ENCODE measurements around the gene APOL2.

Gene APOL2

GRCh38 chr22:36180928-36181327, 58.4 kb downstream of the APOL2 start:
- H2BK5ac ChIP-seq (ENCODE audit: low read length), result peak overlapping the region; percentile 33
- peak overlapping the region; percentile 88 for H4K5ac ChIP-seq (ENCODE audit: low read length)
- no peak overlapping the region for H3K4me3 ChIP-seq (ENCODE audit: low read length)
- H3K4me1 ChIP-seq (ENCODE audit: control insufficient read depth, low read depth, low read length), result no peaks in the 10 kb centered on the region
- DNase-seq, result no peak
- no peaks in the 10 kb centered on the region for H3K27me3 ChIP-seq (ENCODE audit: insufficient read depth, low read length, poor library complexity)
- no peak overlapping the region for H3K4me2 ChIP-seq (ENCODE audit: low read length)
- no CpG with 5 or more reads among the region's 6 CpGs for WGBS (ENCODE audit: extremely low coverage, insufficient coverage, low lambda C conversion rate)
- H3K9ac ChIP-seq (ENCODE audit: low read length), result no peak overlapping the region
- H4K8ac ChIP-seq (ENCODE audit: low read depth, low read length), result no peak overlapping the region
- H2BK120ac ChIP-seq (ENCODE audit: low read depth, low read length), result no peak overlapping the region
- no peak overlapping the region for H3K27ac ChIP-seq (ENCODE audit: low read depth, low read length)
- no peak overlapping the region for H3K18ac ChIP-seq (ENCODE audit: low read length)
- H3K4ac ChIP-seq (ENCODE audit: low read depth, low read length), result no peak overlapping the region
- no peaks in the 10 kb centered on the region for H3K36me3 ChIP-seq (ENCODE audit: control insufficient read depth, insufficient read depth, low read length)
- H3K56ac ChIP-seq (ENCODE audit: low read length), result peak overlapping the region; percentile 40
- H3K79me2 ChIP-seq (ENCODE audit: control insufficient read depth, insufficient read depth, low read length), result no peaks in the 10 kb centered on the region
- peak overlapping the region; percentile 83 for H2AK5ac ChIP-seq (ENCODE audit: low read length)
- no peak overlapping the region for H2BK15ac ChIP-seq (replicated peaks; ENCODE audit: low read depth)
- H3K79me1 ChIP-seq (ENCODE audit: low read length), result no peaks in the 10 kb centered on the region
- no peak overlapping the region for H3K23ac ChIP-seq (ENCODE audit: low read length)

GRCh38 chr22:36180038-36180880, 59.1 kb downstream of the APOL2 start:
- Histone ChIP-seq H3K4me2 (ENCODE audit: low read length) (no peak overlapping the region), H4K5ac (ENCODE audit: low read length) (peak overlapping the region; percentile 78), H3K9ac (ENCODE audit: low read length) (no peak overlapping the region), H3K36me3 (ENCODE audit: control insufficient read depth, insufficient read depth, low read length) (no peaks in the 10 kb centered on the region), H2AK5ac (ENCODE audit: low read length) (peak overlapping the region; percentile 83), H3K79me2 (ENCODE audit: control insufficient read depth, insufficient read depth, low read length) (no peaks in the 10 kb centered on the region), H3K56ac (ENCODE audit: low read length) (peak overlapping the region; percentile 40), H3K4me3 (ENCODE audit: low read length) (no peak overlapping the region), H3K23ac (ENCODE audit: low read length) (no peak overlapping the region), H3K79me1 (ENCODE audit: low read length) (no peaks in the 10 kb centered on the region), H3K18ac (ENCODE audit: low read length) (no peak overlapping the region), H2BK120ac (ENCODE audit: low read depth, low read length) (no peak overlapping the region), H2BK15ac (replicated peaks; ENCODE audit: low read depth) (no peak overlapping the region), H3K4ac (ENCODE audit: low read depth, low read length) (no peak overlapping the region), H3K4me1 (ENCODE audit: control insufficient read depth, low read depth, low read length) (no peaks in the 10 kb centered on the region), H3K27me3 (ENCODE audit: insufficient read depth, low read length, poor library complexity) (no peaks in the 10 kb centered on the region), H3K27ac (ENCODE audit: low read depth, low read length) (no peak overlapping the region), H4K8ac (ENCODE audit: low read depth, low read length) (no peak overlapping the region), H2BK5ac (ENCODE audit: low read length) (peak overlapping the region; percentile 33)
- DNase-seq, result peak; percentile 75
- WGBS (ENCODE audit: extremely low coverage, insufficient coverage, low lambda C conversion rate), result no CpG with 5 or more reads among the region's 22 CpGs

- Histone ChIP-seq H2AK5ac (ENCODE audit: low read length) (no peak overlapping the region), H3K36me3 (ENCODE audit: control insufficient read depth, insufficient read depth, low read length) (no peaks in the 10 kb centered on the region), H3K4me3 (ENCODE audit: low read length) (no peak overlapping the region), H3K4ac (ENCODE audit: low read depth, low read length) (no peak overlapping the region), H3K27ac (ENCODE audit: low read depth, low read length) (no peak overlapping the region), H3K4me2 (ENCODE audit: low read length) (no peak overlapping the region), H3K4me1 (ENCODE audit: control insufficient read depth, low read depth, low read length) (no peaks in the 10 kb centered on the region), H3K23ac (ENCODE audit: low read length) (no peak overlapping the region), H4K5ac (ENCODE audit: low read length) (no peak overlapping the region), H3K27me3 (ENCODE audit: insufficient read depth, low read length, poor library complexity) (no peaks in the 10 kb centered on the region), H3K56ac (ENCODE audit: low read length) (no peak overlapping the region), H3K79me1 (ENCODE audit: low read length) (no peaks in the 10 kb centered on the region), H2BK5ac (ENCODE audit: low read length) (peak overlapping the region; percentile 5), H3K18ac (ENCODE audit: low read length) (no peak overlapping the region), H2BK15ac (replicated peaks; ENCODE audit: low read depth) (no peak overlapping the region), H4K8ac (ENCODE audit: low read depth, low read length) (no peak overlapping the region), H3K79me2 (ENCODE audit: control insufficient read depth, insufficient read depth, low read length) (no peaks in the 10 kb centered on the region), H3K9ac (ENCODE audit: low read length) (no peak overlapping the region), H2BK120ac (ENCODE audit: low read depth, low read length) (no peak overlapping the region)
- WGBS (ENCODE audit: extremely low coverage, insufficient coverage, low lambda C conversion rate), result no CpG with 5 or more reads among the region's 3 CpGs
- no peak for DNase-seq
Measured at GRCh38 chr22:36177160-36177559, 62.2 kb downstream of the APOL2 start.

Small RNA genes within 50 kb of the gene (small RNA-seq; reads per million reads assigned to genes)
- 0.90 reads per million for gene MIR6819 (ENCODE audit: insufficient read depth)

All from mesendoderm (in vitro differentiated cells).